OCI-LY1 (cell line): ENCODE data around the gene ADAMTS12.

Source experiments
- H2AFZ ChIP-seq: fragments of 200-600 bp; sonication (generic), shearing (Covaris generic); 2 replicates; pipeline ENCODE4 v1.6.0; 2014; ENCODE audit warnings: antibody characterized with exemption, mild to moderate bottlenecking, low read length
- H3F3A ChIP-seq: fragments of 200-600 bp; sonication (generic), shearing (Covaris generic); 2 replicates; pipeline ENCODE4 v1.6.0; 2014; ENCODE audit warnings: mild to moderate bottlenecking, antibody characterized with exemption, low read length, moderate library complexity; ENCODE audit not compliant: insufficient read depth
- H3K27ac ChIP-seq: fragments of 200-600 bp; sonication (generic); 2 replicates; pipeline ENCODE4 v1.5.1; 2014; ENCODE audit warnings: low read length, mixed run types, mild to moderate bottlenecking, low read depth; ENCODE audit not compliant: poor library complexity, severe bottlenecking
- H3K27me3 ChIP-seq: fragments of 200-600 bp; sonication (generic); 2 replicates; pipeline ENCODE4 v1.6.0; 2014; ENCODE audit warnings: antibody characterized with exemption, mild to moderate bottlenecking, low read length, moderate library complexity; ENCODE audit not compliant: insufficient read depth
- H3K36me3 ChIP-seq: fragments of 200-600 bp; sonication (generic); 2 replicates; pipeline ENCODE4 v1.6.1; 2014; ENCODE audit warnings: mild to moderate bottlenecking, antibody characterized with exemption, low read length, moderate library complexity, mixed read lengths; ENCODE audit not compliant: insufficient read depth
- H3K4me1 ChIP-seq: fragments of 200-600 bp; sonication (generic); 2 replicates; pipeline ENCODE4 v1.5.1; 2014; ENCODE audit warnings: mild to moderate bottlenecking, low read length, moderate library complexity; ENCODE audit not compliant: insufficient read depth, severe bottlenecking
- H3K4me2 ChIP-seq: fragments of 200-600 bp; sonication (generic), shearing (Covaris generic); 2 replicates; pipeline ENCODE4 v1.6.1; 2014; ENCODE audit warnings: low read length
- H3K4me3 ChIP-seq: fragments of 200-600 bp; sonication (generic); 2 replicates; pipeline ENCODE4 v1.5.1; 2014; ENCODE audit warnings: low read length, low read depth, mild to moderate bottlenecking, mixed read lengths; ENCODE audit not compliant: poor library complexity, severe bottlenecking
- H3K79me2 ChIP-seq: fragments of 200-600 bp; shearing (Covaris generic); 2 replicates; pipeline ENCODE4 v1.6.1; 2016; ENCODE audit warnings: mixed run types, low read length, mixed read lengths; ENCODE audit not compliant: insufficient read depth
- H3K9ac ChIP-seq: fragments of 200-600 bp; sonication (generic), shearing (Covaris generic); 2 replicates; pipeline ENCODE4 v1.6.1; 2014; ENCODE audit warnings: mild to moderate bottlenecking, low read length, mixed read lengths
- H3K9me2 ChIP-seq: fragments of 200-600 bp; sonication (generic), shearing (Covaris generic); 2 replicates; pipeline ENCODE4 v1.6.1; 2014; ENCODE audit warnings: low read depth, mild to moderate bottlenecking, low read length, mixed read lengths
- H3K9me3 ChIP-seq: fragments of 200-600 bp; shearing (Covaris generic); 2 replicates; pipeline ENCODE4 v1.6.1; 2014; ENCODE audit warnings: low read length, mixed read lengths
- H4K20me1 ChIP-seq: fragments of 200-600 bp; sonication (generic), shearing (Covaris generic); 2 replicates; pipeline ENCODE4 v1.6.0; 2016; ENCODE audit warnings: mild to moderate bottlenecking, low read length; ENCODE audit not compliant: insufficient read depth
- EZH2 ChIP-seq: fragments of 200-600 bp; sonication (generic), shearing (Covaris generic); IDR thresholded peaks from 2 replicates; pipeline ENCODE4 v1.8.0; 2017; ENCODE audit warnings: borderline replicate concordance, mixed run types, mild to moderate bottlenecking, antibody characterized with exemption, low read length, moderate library complexity, mixed read lengths
- TF ChIP-seq, protein P1 (sequence below): fragments of 200-600 bp; sonication (generic), shearing (Covaris generic); IDR thresholded peaks from 2 replicates; pipeline ENCODE4 v1.5.1; 2017; ENCODE audit warnings: mild to moderate bottlenecking, antibody characterized with exemption, low read length, moderate library complexity, mixed read lengths

The ADAMTS12 gene

GRCh38 chr5:33501260-33501659, 390.5 kb downstream of the ADAMTS12 start:
- Histone ChIP-seq H3K79me2 (no peaks in the 10 kb centered on the region), H4K20me1 (no peaks in the 10 kb centered on the region), H3K27me3 (no peaks in the 10 kb centered on the region), H3K9ac (no peak overlapping the region), H3K9me2 (no peaks in the 10 kb centered on the region), H3K4me2 (no peak overlapping the region), H3K27ac (no peak overlapping the region), H3F3A (no peaks in the 10 kb centered on the region), H3K4me3 (no peak overlapping the region), H3K9me3 (no peaks in the 10 kb centered on the region), H3K36me3 (no peaks in the 10 kb centered on the region), H3K4me1 (no peaks in the 10 kb centered on the region), H2AFZ (no peak overlapping the region)
- TF ChIP-seq EZH2, result no peak
- TF ChIP-seq, protein P1, sequence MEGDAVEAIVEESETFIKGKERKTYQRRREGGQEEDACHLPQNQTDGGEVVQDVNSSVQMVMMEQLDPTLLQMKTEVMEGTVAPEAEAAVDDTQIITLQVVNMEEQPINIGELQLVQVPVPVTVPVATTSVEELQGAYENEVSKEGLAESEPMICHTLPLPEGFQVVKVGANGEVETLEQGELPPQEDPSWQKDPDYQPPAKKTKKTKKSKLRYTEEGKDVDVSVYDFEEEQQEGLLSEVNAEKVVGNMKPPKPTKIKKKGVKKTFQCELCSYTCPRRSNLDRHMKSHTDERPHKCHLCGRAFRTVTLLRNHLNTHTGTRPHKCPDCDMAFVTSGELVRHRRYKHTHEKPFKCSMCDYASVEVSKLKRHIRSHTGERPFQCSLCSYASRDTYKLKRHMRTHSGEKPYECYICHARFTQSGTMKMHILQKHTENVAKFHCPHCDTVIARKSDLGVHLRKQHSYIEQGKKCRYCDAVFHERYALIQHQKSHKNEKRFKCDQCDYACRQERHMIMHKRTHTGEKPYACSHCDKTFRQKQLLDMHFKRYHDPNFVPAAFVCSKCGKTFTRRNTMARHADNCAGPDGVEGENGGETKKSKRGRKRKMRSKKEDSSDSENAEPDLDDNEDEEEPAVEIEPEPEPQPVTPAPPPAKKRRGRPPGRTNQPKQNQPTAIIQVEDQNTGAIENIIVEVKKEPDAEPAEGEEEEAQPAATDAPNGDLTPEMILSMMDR, result no peak

GRCh38 chr5:33494466-33494865, 397.3 kb downstream of the ADAMTS12 start:
- Histone ChIP-seq H3K4me2 (no peak overlapping the region), H4K20me1 (no peaks in the 10 kb centered on the region), H3K9me2 (no peaks in the 10 kb centered on the region), H2AFZ (no peak overlapping the region), H3K36me3 (no peaks in the 10 kb centered on the region), H3K4me3 (no peak overlapping the region), H3K27ac (no peak overlapping the region), H3K27me3 (no peaks in the 10 kb centered on the region), H3K79me2 (no peaks in the 10 kb centered on the region), H3F3A (no peaks in the 10 kb centered on the region), H3K9ac (no peak overlapping the region), H3K4me1 (no peaks in the 10 kb centered on the region), H3K9me3 (no peaks in the 10 kb centered on the region)
- TF ChIP-seq, protein P1, result no peak
- no peak for TF ChIP-seq EZH2

- no peak overlapping the region for H3K9ac ChIP-seq
- H3K79me2 ChIP-seq, result no peaks in the 10 kb centered on the region
- H3K36me3 ChIP-seq, result no peaks in the 10 kb centered on the region
- H3K27ac ChIP-seq, result no peak overlapping the region
- H3K4me2 ChIP-seq, result no peak overlapping the region
- H4K20me1 ChIP-seq, result no peaks in the 10 kb centered on the region
- no peak overlapping the region for H3K4me3 ChIP-seq
- H3K9me3 ChIP-seq, result no peaks in the 10 kb centered on the region
- H2AFZ ChIP-seq, result no peak overlapping the region
- no peaks in the 10 kb centered on the region for H3F3A ChIP-seq
- no peaks in the 10 kb centered on the region for H3K9me2 ChIP-seq
- TF ChIP-seq EZH2, result no peak
- TF ChIP-seq, protein P1, result no peak
- H3K4me1 ChIP-seq, result no peaks in the 10 kb centered on the region
- no peaks in the 10 kb centered on the region for H3K27me3 ChIP-seq
Observed at GRCh38 chr5:33491941-33492340, 399.8 kb downstream of the ADAMTS12 start.
